HG02970 (cell line): Measurements from ENCODE around the gene ELAC2.

Experiments
- ATAC-seq: cut with Tn5 transposase; IDR thresholded peaks from one replicate; pipeline ENCODE4 v1.9.1; 2021; ENCODE audit warnings: mild to moderate bottlenecking, moderate library complexity, moderate number of reproducible peaks; ENCODE audit not compliant: unreplicated experiment, low FRiP score

ELAC2 gene

GRCh38 chr17:12961655-12962054 is 56.2 kb downstream of the ELAC2 start:
- no peak for ATAC-seq

- ATAC-seq, result no peak
Observed at GRCh38 chr17:12959441-12959840, 58.4 kb downstream of the ELAC2 start.

- no peak for ATAC-seq
Observed at GRCh38 chr17:12958786-12959185, 59.0 kb downstream of the ELAC2 start.

- ATAC-seq, result no peak
Observed at GRCh38 chr17:12955521-12955920, 62.3 kb downstream of the ELAC2 start.

DNA sequence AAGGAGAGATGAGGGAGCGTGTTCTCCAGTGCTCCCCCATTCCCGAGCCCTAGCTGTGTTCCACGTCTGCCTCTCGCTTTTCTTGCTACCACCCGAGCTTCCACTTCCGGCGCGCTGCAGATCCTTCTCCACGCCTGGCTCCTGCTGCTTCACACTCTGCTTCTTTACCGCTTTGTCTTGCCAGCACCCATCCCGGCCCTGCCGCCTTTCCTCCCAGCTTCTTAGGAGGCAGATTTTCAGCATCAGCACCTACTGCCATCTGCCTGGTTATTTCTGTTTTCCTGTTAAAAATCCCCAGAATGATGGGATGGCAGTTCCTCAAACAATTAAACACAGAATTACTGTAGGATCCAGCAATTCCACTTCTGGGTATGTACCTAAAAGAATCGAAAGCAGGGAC is 64.7 kb downstream of the ELAC2 start:
- no peak for ATAC-seq

DNA sequence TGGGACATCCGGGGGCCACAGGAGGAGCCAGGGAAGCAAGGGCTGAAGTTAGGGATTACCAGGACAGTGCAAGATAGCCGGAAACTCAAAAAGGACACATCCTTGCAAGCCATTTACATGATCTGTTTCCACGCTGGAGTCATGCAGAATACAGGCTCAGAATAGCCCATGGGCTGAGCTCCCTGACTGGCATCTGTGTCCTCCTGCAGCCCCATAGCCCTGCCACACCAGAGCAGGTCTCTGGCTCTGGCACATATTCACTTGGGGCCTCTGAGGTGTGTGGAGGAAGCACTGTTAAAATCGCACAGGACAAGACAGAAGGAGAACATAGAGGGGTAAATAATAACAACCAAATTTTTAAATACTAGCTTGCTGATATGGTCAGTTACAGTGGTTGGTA is 65.8 kb downstream of the ELAC2 start:
- no peak for ATAC-seq

DNA sequence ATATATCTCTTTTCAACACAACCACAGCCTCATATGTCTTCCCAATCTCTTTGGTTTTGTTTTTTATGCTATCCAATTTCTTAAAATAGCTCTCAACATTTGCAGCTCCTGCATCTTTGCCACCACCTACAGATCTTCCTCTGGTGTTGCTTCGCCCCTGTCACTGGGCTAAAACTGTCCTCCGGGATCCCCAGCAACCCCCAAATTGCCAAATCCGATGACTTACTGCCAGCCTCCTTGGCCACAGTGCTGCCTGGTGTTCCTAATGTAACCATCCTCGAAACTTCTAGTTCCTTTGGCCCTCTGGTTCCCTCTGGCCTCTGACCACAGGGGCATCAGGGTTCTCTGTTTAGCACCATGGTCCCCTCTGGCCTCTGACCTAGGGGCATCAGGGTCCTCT is 70.8 kb downstream of the ELAC2 start:
- ATAC-seq, result no peak
